Measurements from ENCODE around the gene PIGN. TPM values are rescaled to one million over a fixed set of nuclear protein-coding genes. Genes with fewer than 3 reads are reported as not detected.

PIGN gene
- total and polyA plus RNA-seq, 2 of the 8 experiments (the other 6 are each of a cell fraction or from before 2014, with no cell fraction given) = 20.9 to 26.3 TPM

GRCh38 chr18:62009521-62009920 is 177.3 kb downstream of the PIGN start:
- WGBS, 2 experiments (ENCODE audit: extremely low coverage in 1 of 2, insufficient coverage in 1 of 2, insufficient read length in 1 of 2, insufficient replicate concordance in 2 of 2, low coverage in 1 of 2, low lambda C conversion rate in 2 of 2, missing lambda C conversion rate in 1 of 2) = 91% methylated on average over 3 of the region's 3 CpGs; no CpG with 5 or more reads in 1 of the 2 experiments
- Histone ChIP-seq H3K56ac (replicated peaks; ENCODE audit: insufficient read length, low read depth, low read length) (no peak overlapping the region), H3K79me2 (ENCODE audit: control insufficient read depth in 1 of 2, insufficient read depth in 2 of 2, low read length in 2 of 2) (no peaks in the 10 kb centered on the region), H3K4me2 (ENCODE audit: insufficient read depth in 1 of 2, low read depth in 2 of 2, low read length in 2 of 2) (no peak overlapping the region), H3K14ac (ENCODE audit: insufficient read length) (no peak overlapping the region), H3K23me2 (ENCODE audit: low read depth, low read length) (no peaks in the 10 kb centered on the region), H4K91ac (replicated peaks; ENCODE audit: insufficient read length, low read length) (no peak overlapping the region), H4K20me1 (replicated peaks in 1 of 2; ENCODE audit: control insufficient read depth in 1 of 2, insufficient read depth in 2 of 2, low read length in 2 of 2) (no peaks in the 10 kb centered on the region), H3K79me1 (ENCODE audit: low read depth, low read length) (no peaks in the 10 kb centered on the region), H3K4me1 (replicated peaks in 1 of 4; ENCODE audit: control insufficient read depth in 3 of 4, insufficient read depth in 4 of 4, low read length in 3 of 4) (no peaks in the 10 kb centered on the region), H4K5ac (ENCODE audit: insufficient read length, low read depth, low read length) (no peak overlapping the region), H2BK20ac (ENCODE audit: low read length) (no peak overlapping the region), H2BK120ac (replicated peaks; ENCODE audit: low read depth, low read length) (no peak overlapping the region), H2AK5ac (ENCODE audit: low read depth, low read length) (no peak overlapping the region), H3K4ac (replicated peaks; ENCODE audit: insufficient read length, low read depth, low read length) (no peak overlapping the region), H2BK15ac (ENCODE audit: low read length) (no peak overlapping the region), H4K8ac (ENCODE audit: extremely low read depth, insufficient read depth, low read length) (no peak overlapping the region), H2AFZ (ENCODE audit: low read length) (no peak overlapping the region), H3K9me3 (ENCODE audit: insufficient read depth in 2 of 2, low read depth in 1 of 2, low read length in 1 of 2) (peaks cover 17 to 19% of the 10 kb centered on the region in 2 experiments; a peak in 3 of 4 replicates), H2BK5ac (ENCODE audit: low read depth, low read length) (no peak overlapping the region), H3K27me3 (replicated peaks in 1 of 4; ENCODE audit: control insufficient read depth in 3 of 4, extremely low read depth in 1 of 4, insufficient read depth in 3 of 4, low read length in 3 of 4) (no peaks in the 10 kb centered on the region), H3K36me3 (ENCODE audit: control insufficient read depth in 2 of 4, insufficient read depth in 4 of 4, low read length in 3 of 4) (no peaks in the 10 kb centered on the region; a peak in 1 of 8 replicates), H3K23ac (ENCODE audit: insufficient read length) (no peak overlapping the region), H3K4me3 (ENCODE audit: extremely low read depth in 1 of 4, insufficient read depth in 2 of 4, low read depth in 3 of 4, low read length in 4 of 4) (no peak overlapping the region), H3K27ac (ENCODE audit: low read depth, low read length) (no peak overlapping the region), H3K18ac (ENCODE audit: extremely low read depth, low read length) (no peak overlapping the region), H2BK12ac (ENCODE audit: low read depth, low read length) (no peak overlapping the region), H3K9ac (replicated peaks in 1 of 4; ENCODE audit: extremely low read depth in 1 of 4, low read depth in 3 of 4, low read length in 3 of 4) (no peak overlapping the region)
- FAIRE-seq (no peak), DNase-seq (ENCODE audit: low read depth in 1 of 2, low spot score in 2 of 2) (no peak)
- ChIA-PET CTCF (ENCODE audit: partially characterized antibody) (no interaction called here), POLR2A (ENCODE audit: partially characterized antibody) (no interaction called here)
- TF ChIP-seq, protein P1, sequence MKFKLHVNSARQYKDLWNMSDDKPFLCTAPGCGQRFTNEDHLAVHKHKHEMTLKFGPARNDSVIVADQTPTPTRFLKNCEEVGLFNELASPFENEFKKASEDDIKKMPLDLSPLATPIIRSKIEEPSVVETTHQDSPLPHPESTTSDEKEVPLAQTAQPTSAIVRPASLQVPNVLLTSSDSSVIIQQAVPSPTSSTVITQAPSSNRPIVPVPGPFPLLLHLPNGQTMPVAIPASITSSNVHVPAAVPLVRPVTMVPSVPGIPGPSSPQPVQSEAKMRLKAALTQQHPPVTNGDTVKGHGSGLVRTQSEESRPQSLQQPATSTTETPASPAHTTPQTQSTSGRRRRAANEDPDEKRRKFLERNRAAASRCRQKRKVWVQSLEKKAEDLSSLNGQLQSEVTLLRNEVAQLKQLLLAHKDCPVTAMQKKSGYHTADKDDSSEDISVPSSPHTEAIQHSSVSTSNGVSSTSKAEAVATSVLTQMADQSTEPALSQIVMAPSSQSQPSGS (IDR thresholded peaks at IDR 0.05; ENCODE audit: low read length) = no peak
- no peak for TF ChIP-seq SIN3A (conservative IDR thresholded peaks at IDR 0.05 in 1 of 2, IDR thresholded peaks at IDR 0.05 in 1 of 2; ENCODE audit: low read depth in 1 of 2, low read length in 2 of 2)
- no peak for TF ChIP-seq TBP (IDR thresholded peaks at IDR 0.05; ENCODE audit: low read depth, low read length)
- no peak for TF ChIP-seq HDAC2 (IDR thresholded peaks at IDR 0.05; ENCODE audit: borderline replicate concordance in 1 of 2, low read depth in 2 of 2, low read length in 2 of 2)
- TF ChIP-seq HDAC6 (IDR thresholded peaks at IDR 0.05; ENCODE audit: low read depth, low read length) = no peak
- no peak for TF ChIP-seq PHF8 (conservative IDR thresholded peaks at IDR 0.05; ENCODE audit: low read depth, low read length)
- no peak for TF ChIP-seq MAFK (IDR thresholded peaks at IDR 0.05; ENCODE audit: low read depth, low read length)
- no peak for TF ChIP-seq SP4 (IDR thresholded peaks at IDR 0.05; ENCODE audit: low read length)
- TF ChIP-seq JUN (IDR thresholded peaks at IDR 0.05; ENCODE audit: low read depth, low read length) = no peak
- TF ChIP-seq SRF (IDR thresholded peaks at IDR 0.05; ENCODE audit: low read depth, low read length) = no peak
- no peak for TF ChIP-seq CHD1 (IDR thresholded peaks at IDR 0.05; ENCODE audit: low read depth, low read length)
- TF ChIP-seq FOSL1 (IDR thresholded peaks at IDR 0.05; ENCODE audit: insufficient read depth, low read depth, low read length) = no peak
- no peak for TF ChIP-seq SAP30 (IDR thresholded peaks at IDR 0.05; ENCODE audit: insufficient read depth, insufficient replicate concordance, low read length)

Measured in H1 (cell line).